ENCODE measurements around the gene CLPTM1L. TPM values are rescaled to one million over a fixed set of nuclear protein-coding genes. Genes with fewer than 3 reads are reported as not detected.

The CLPTM1L gene
- total and polyA plus RNA-seq, 7 donors, result 33.1 to 90.5 (median 52.5) TPM

DNA sequence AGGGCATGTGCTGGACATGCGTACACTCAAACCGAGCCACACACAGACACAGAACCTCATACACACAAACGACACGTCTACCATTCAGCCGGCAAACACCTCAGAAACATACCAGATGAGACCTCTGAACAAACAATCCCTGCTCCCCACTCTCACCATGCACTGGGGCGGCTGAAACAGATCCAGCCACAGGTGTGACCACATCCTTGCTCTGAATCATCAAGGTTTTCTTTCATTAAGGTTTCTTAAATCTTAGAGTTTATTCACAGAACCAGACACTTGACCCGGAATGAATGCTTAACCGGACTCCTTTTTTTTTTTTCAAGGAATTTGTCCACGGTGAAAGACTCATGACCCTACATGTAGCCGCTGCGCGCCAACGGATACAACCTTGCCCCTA is 76.2 kb downstream of the CLPTM1L start:
- H3K27me3 ChIP-seq, result no peaks in the 10 kb centered on the region
- DNase-seq, result no peak
- TF ChIP-seq CTCF (IDR thresholded peaks at IDR 0.05) (no peak), EP300 (IDR thresholded peaks at IDR 0.05) (no peak), POLR2A (IDR thresholded peaks at IDR 0.05) (no peak), POLR2AphosphoS5 (IDR thresholded peaks at IDR 0.05) (no peak)
- no peak overlapping the region for H3K4me3 ChIP-seq
- intact Hi-C loops (cut with DNase I), result no loop called here
- H3K27ac ChIP-seq, result no peak overlapping the region
- H3K36me3 ChIP-seq, result no peaks in the 10 kb centered on the region
- WGBS, 2 donors, result 85 to 93% methylated on average over 13 of the region's 13 CpGs
- no peaks in the 10 kb centered on the region for H3K9me3 ChIP-seq
- H3K4me1 ChIP-seq, result no peaks in the 10 kb centered on the region

GRCh38 chr5:1268056-1268455 is 76.8 kb downstream of the CLPTM1L start:
- no peaks in the 10 kb centered on the region for H3K4me1 ChIP-seq
- intact Hi-C loops (cut with DNase I), result no loop called here
- no peak overlapping the region for H3K4me3 ChIP-seq
- H3K36me3 ChIP-seq, result no peaks in the 10 kb centered on the region
- H3K27me3 ChIP-seq, result no peaks in the 10 kb centered on the region
- no peak for DNase-seq
- no peak overlapping the region for H3K27ac ChIP-seq
- peaks cover 0 to 3% (median under 1%) of the 10 kb centered on the region in 4 donors for H3K9me3 ChIP-seq
- no peak for TF ChIP-seq EP300 (IDR thresholded peaks at IDR 0.05)
- no peak for TF ChIP-seq CTCF (IDR thresholded peaks at IDR 0.05)
- TF ChIP-seq POLR2AphosphoS5 (IDR thresholded peaks at IDR 0.05), result no peak
- TF ChIP-seq POLR2A (IDR thresholded peaks at IDR 0.05), result no peak
- 94 to 97% methylated on average over 13 of the region's 13 CpGs for WGBS, 2 donors

Small RNAs within 50 kb of the gene (small RNA-seq; reads per million reads assigned to genes)
- 0 reads per million in 3 donors for gene MIR4457

Other genes with a start within 250 kb of the CLPTM1L start
- 10 to 100 TPM; 12.5 to 23.5 (median 18.4) TPM for gene SLC12A7, start 233.0 kb downstream of the CLPTM1L start, total RNA-seq
- gene SLC12A7, start 233.0 kb downstream of the CLPTM1L start, polyA plus RNA-seq, result 10 to 100 TPM in 2 of 3 donors, 1 to 10 TPM in 1; 7.2 to 54.3 (median 10.9) TPM
- not detected for gene SLC6A19, start 143.5 kb downstream of the CLPTM1L start, total RNA-seq
- gene SLC6A19, start 143.5 kb downstream of the CLPTM1L start, polyA plus RNA-seq, result 1 to 10 TPM in 1 of 3 donors, under 1 TPM in 2; 0.80 to 6.6 (median 0.92) TPM
- gene SLC6A18, start 119.7 kb downstream of the CLPTM1L start, total RNA-seq, result not detected
- under 1 TPM in 1 of 3 donors, not detected in 2; 0.07 TPM for gene SLC6A18, start 119.7 kb downstream of the CLPTM1L start, polyA plus RNA-seq
- not detected for gene TERT, start 50.0 kb downstream of the CLPTM1L start, total RNA-seq
- 1 to 10 TPM in 1 of 3 donors, not detected in 2; 2.9 TPM for gene TERT, start 50.0 kb downstream of the CLPTM1L start, polyA plus RNA-seq
- gene SLC6A3, start 100.3 kb upstream of the CLPTM1L start, total RNA-seq, result not detected
- gene SLC6A3, start 100.3 kb upstream of the CLPTM1L start, polyA plus RNA-seq, result under 1 TPM in 1 of 3 donors, not detected in 2; 0.06 TPM
- 10 to 100 TPM; 20.6 to 24.3 (median 22.3) TPM for gene LPCAT1, start 178.9 kb upstream of the CLPTM1L start, total RNA-seq
- 10 to 100 TPM in 1 of 3 donors, 1 to 10 TPM in 2; 4.2 to 35.1 (median 7.8) TPM for gene LPCAT1, start 178.9 kb upstream of the CLPTM1L start, polyA plus RNA-seq

All from sigmoid colon (tissue), 7 donors.